Tongue (tissue), 2 donors: ENCODE results near the gene PI16. TPM values are rescaled to one million over a fixed set of nuclear protein-coding genes. Genes with fewer than 3 reads are reported as not detected.
"Not testable (repeated sequence)": the region's sequence is repeated elsewhere in the genome, so short reads cannot be mapped to it uniquely, and the experiment has no call there.

Source experiments
- DNase-seq: peaks from one replicate; pipeline ENCODE4 v3.0.0-alpha.2; 2015
- total RNA-seq: library from RNA; depleted of rRNA; stranded (reverse); fragments of >200 nt; gene quantifications from one replicate; pipeline ENCODE4 v1.2.3, GENCODE V29; 2014

Gene PI16
- total RNA-seq, 1 donor from 2014 or later = 25.3 TPM

DNA sequence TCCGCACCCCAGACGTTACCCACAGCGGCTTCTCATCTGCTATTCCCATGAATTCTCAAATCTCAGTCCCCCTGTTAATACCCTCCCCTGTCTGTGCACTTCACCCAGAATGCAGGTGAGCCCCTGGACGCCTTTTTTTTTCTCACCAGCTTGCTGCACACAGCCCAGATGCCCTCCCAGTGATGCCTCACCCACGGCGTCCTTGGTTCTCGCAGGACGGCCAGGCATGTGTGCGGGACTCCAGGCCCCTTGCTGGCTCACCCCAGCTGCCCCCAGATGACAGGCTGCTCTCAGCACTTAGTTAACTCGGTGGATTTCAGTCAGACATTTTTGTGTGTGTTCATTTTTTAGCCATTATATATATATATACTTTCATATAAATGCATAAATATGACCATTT is 25.4 kb upstream of the PI16 start:
- DNase-seq = no peak

GRCh38 chr6:36929607-36930006 is 24.9 kb upstream of the PI16 start:
- peak; percentile 35 for DNase-seq

DNA sequence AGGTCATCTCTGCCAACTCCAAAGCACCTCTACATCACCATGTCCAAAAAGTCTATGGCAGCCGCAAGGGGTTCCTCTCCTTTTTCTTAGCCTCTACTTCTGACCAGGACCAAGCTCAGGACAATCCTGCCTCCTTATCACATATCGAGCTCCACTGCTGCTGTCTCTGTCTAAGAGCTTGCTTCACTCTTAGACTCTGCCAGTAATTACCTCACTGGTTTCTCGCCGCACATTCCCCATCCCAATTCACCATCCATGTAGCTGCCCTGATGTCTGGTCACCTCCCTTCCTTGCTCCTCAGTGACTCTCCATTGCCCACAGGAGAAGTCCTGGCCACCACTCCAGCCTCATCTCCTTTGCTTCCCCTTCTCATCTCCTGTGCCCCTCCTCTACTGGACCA is 24.1 kb upstream of the PI16 start:
- no peak for DNase-seq

DNA sequence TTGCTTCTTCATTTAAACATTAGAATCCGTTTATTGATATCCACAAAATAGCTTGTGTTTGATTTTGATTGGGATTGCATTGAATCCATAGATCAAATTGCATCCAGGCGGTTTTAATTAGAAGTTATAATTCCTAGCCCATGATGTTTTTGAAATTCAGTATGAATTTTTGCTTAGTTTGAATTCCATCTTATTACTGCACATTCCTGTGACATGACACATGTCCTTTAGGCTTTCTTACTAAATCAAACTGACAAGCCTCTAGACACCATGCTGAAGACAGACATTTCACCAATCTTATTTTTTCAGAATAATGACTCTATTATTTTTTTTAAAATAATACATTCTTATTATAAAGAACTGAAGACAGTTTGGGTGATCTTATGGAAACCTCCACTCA is 21.4 kb upstream of the PI16 start:
- no peak for DNase-seq

- DNase-seq = no peak
These were observed 21.0 kb upstream of the PI16 start for GRCh38 chr6:36933519-36933918.

DNA sequence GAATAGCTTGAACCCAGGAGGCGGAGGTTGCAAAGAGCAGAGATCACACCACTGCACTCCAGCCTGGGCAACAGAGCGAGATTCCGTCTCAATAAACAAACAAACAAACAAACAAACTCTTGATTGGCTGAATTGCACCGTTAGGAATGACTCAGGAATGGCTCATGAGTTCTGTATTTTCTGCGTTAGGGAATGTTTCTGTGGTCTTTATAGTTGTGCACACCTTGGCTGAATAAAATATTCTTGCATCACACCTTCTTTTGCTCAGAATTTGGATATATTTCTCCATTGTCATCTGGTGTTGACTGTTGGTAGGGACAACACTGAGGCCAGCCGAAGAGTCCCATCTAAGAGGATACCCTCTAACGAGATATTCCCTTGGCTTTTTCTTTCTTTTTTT is 19.6 kb upstream of the PI16 start:
- DNase-seq = no peak

DNA sequence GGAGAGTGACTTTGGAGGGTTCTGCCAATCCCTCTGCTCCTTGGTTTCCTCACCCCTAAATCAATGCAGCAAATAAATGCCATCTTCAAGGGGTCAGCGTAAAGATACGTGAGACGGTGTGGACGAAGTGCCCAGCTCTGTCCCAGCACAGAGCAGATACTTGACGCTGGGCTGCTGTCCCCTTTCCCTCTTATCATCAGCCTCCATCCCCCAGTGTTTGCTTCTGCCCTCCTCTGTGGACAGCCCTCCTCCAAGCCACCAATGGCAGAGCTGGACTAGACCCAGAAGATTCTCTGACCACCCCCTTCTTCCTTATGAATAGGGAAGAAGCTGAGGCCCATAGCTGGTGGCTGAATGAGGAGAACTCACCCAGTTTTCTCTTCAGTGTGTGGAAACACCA is 17.7 kb upstream of the PI16 start:
- DNase-seq = no peak

DNA sequence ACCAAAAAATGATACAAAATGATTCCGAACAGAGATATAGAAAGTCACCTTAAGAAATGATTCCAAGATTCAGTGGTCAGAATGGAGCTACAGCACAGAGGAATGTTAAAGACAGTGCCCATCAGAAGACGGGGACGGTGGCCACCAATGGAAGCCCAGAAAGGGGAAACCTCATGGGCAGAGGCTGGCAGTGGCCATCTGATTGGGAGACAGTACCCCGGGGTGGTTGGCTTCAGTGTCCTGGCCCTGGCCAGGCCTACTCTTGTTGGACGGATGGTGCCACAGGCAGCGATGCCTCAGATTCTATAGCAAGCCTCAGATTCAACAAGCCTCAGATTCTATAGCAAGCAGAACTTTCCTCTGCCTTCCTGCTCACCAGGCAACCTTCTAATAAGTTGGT is 16.6 kb upstream of the PI16 start:
- no peak for DNase-seq

- no peak for DNase-seq
These were observed 16.0 kb upstream of the PI16 start for GRCh38 chr6:36938536-36938935.

DNA sequence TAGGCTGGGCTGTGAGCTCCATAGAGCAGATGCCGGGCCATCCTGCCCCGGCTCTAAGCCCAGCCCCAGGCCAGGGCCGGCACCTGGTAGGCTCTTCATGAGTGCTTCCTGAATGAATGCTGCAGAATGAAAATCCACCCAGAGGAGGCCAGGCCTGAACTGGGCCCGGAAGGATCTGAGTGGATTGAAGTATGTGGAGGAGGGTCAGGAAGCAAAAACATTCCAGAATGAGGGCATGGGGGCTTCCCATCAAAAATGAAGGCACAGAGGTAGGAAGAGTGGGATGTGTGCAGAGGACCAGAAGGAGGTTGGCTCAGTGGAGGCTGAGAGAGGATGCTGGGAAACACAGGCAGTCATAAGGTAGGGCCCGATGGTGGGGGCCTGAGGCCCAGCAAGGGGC is 15.5 kb upstream of the PI16 start:
- not testable (repeated sequence) for DNase-seq

GRCh38 chr6:36940027-36940426 is 14.5 kb upstream of the PI16 start:
- DNase-seq = no peak

DNA sequence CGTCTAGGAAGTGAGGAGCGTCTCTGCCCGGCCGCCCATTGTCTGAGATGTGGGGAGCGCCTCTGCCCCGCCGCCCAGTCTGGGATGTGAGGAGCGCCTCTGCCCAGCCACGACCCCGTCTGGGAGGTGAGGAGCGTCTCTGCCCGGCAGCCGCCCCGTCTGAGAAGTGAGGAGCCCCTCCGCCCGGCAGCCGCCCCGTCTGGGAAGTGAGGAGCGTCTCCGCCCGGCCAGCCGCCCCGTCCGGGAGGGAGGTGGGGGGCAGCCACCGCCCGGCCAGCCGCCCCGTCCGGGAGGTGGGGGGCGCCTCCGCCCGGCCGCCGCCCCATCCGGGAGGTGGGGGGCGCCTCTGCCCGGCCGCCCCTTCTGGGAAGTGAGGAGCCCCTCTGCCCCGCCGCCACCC is 13.0 kb upstream of the PI16 start:
- not testable (repeated sequence) for DNase-seq

DNA sequence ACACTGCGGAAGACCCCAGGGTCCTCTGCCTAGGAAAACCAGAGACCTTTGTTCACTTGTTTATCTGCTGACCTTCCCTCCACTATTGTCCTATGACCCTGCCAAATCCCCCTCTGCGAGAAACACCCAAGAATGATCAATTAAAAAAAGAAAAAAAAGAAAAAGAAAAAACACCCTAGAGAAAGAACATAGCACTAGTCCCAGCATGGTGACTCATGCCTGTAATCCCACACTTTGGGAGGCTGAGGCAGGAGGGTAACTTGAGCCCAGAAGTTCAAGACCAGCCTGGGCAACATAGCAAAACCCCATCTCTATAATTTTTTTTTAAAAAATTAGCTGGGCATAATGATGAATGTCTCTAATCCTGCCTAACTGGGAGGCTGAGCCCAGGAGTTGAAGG is 12.2 kb upstream of the PI16 start:
- DNase-seq = not testable (repeated sequence)

DNA sequence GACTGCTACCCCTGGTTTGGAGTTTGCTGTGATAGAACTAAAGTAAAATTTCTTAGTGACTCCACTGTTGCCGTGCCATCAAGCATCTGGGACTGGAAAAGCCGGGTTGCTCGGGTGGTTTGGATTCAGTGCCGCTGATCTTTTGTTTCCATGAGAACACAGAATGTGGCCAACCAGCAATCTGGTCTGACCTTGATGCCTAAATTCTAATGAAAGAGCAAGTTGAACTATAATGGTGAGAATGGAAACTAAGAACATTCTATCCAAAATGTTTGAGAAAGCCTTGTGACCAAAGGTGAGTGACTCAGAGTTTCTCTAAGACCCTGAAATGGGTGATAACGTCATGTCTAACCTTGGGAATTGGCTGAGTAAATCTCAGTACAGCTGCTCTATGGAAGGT is 9.9 kb upstream of the PI16 start:
- no peak for DNase-seq

GRCh38 chr6:36945301-36945700 is 9.2 kb upstream of the PI16 start:
- no peak for DNase-seq

DNA sequence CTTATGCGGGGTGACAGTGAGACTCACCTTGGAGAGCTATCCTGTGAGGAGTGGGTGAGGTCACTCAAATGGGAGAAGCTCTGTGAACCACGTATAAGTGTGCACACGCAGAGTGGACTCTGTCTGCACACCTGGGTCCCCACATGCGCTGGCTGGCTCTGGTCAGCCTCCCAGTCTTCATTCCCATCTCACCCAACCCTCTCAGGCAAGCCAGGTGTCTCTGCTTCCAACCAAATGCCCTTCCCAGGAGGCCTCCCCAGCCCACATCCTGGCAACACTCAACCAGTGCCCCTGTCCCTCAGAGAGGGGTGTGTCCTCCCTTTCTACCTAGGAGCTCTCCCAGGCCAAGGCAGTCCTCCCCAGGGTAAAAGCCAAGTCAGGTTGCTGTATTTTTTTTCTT is 8.0 kb upstream of the PI16 start:
- no peak for DNase-seq

- DNase-seq = no peak
These were observed 6.8 kb upstream of the PI16 start for GRCh38 chr6:36947570-36948351.

GRCh38 chr6:36949076-36949475 is 5.5 kb upstream of the PI16 start:
- DNase-seq = not testable (repeated sequence)

DNA sequence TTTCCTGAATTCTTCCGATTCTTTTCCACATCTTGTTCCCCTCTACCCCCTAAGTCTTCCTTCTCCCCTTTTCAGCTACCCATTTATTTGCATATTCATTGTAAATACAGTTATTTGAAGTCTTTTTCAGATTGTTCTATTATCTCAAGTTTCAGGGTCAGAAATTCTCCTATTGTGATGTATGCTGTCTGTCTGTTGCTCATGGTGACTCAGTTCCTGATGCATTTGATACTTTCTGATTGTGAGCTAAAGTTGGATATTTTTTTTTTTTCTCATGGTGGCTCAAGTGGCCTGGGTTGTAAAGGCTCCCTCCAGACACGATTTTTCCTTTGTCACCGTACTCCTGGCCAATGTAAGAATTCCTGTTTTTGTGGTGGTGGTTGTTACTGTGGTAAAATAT is 4.9 kb upstream of the PI16 start:
- no peak for DNase-seq

GRCh38 chr6:36953931-36954261 is 642 bp upstream of the PI16 start:
- DNase-seq = no peak

- DNase-seq = no peak
These were observed 598 bp downstream of the PI16 start for GRCh38 chr6:36955136-36955535.

GRCh38 chr6:36955671-36956445 is 1.3 kb downstream of the PI16 start:
- DNase-seq = no peak

- no peak for DNase-seq
These were observed 1.9 kb downstream of the PI16 start for GRCh38 chr6:36956446-36956820.

DNA sequence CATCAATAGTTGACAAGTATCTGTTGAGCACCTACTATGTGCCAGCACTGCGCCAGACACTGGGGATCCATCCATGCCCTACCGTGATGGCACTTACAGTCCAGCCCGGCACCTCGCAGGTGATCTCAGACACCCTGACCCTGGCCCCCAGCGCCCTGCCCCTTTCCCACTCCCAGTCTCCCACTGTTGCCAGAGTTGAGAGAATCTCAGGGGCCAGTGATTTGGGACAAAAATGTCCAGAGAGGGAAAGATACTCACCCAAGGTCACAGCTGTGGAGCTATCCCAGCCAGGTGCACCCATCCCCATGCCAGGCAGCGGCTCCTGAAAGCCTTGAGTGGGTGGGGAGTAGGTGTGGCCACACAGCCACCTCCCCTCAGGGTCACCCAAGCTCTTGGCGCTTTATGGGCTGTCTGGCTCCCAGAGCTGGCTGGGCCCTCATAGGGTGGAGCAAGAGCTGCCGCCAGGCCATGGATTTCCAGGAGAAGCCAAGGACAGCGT is 3.3 kb downstream of the PI16 start:
- no peak for DNase-seq
